ENCODE results near the gene B4GALT3.

DNA sequence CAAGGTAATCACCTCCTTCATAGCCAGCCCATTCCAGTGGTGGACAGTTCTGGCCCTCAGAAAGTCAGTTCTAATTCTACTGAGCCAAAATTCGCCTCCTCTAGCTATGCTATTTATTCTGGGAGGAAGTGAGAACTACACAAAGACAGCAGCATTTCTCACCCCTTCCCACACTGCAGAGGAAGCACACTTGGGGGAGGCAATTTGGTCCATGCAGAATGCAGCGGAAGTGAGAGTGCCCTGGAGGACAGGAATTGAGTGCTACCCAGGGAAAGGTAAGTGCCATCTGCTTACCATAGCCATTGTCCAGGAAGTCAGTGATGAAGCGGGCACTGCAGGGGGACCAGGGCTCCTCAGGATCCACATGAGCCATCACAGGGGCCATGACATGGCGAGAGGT, 17.9 kb upstream of the B4GALT3 start:
- TF ChIP-seq, protein P1, sequence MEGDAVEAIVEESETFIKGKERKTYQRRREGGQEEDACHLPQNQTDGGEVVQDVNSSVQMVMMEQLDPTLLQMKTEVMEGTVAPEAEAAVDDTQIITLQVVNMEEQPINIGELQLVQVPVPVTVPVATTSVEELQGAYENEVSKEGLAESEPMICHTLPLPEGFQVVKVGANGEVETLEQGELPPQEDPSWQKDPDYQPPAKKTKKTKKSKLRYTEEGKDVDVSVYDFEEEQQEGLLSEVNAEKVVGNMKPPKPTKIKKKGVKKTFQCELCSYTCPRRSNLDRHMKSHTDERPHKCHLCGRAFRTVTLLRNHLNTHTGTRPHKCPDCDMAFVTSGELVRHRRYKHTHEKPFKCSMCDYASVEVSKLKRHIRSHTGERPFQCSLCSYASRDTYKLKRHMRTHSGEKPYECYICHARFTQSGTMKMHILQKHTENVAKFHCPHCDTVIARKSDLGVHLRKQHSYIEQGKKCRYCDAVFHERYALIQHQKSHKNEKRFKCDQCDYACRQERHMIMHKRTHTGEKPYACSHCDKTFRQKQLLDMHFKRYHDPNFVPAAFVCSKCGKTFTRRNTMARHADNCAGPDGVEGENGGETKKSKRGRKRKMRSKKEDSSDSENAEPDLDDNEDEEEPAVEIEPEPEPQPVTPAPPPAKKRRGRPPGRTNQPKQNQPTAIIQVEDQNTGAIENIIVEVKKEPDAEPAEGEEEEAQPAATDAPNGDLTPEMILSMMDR (IDR thresholded peaks at IDR 0.05): no peak
- TF ChIP-seq POLR2A (IDR thresholded peaks at IDR 0.05) (no peak), POLR2AphosphoS5 (IDR thresholded peaks at IDR 0.05) (no peak)
